COLO829 (cell line): ENCODE results near the gene WDR93.

Experiments
- DNase-seq: peaks from one replicate; pipeline ENCODE4 v3.0.0; 2012; ENCODE audit warnings: low spot score

Gene WDR93

DNA sequence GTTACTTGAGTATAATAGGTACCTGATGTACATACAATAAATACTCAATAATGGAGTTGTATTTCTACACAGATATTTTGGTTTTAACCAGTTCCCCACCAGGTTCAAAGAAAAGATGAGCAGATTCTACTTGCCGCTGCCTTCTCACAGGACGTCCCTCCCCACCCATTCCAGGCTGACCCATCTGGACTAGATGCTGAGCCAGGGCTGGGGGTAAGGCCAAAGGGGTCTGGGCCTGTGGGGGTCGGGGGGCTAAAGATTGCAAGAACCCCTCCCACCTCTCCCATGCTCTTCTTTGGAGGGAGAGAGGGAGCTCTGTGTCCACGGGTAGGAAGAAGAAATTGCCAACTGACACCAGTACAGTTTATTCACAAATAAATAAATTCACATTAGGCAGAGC is 58.9 kb downstream of the WDR93 start:
- DNase-seq = no peak

DNA sequence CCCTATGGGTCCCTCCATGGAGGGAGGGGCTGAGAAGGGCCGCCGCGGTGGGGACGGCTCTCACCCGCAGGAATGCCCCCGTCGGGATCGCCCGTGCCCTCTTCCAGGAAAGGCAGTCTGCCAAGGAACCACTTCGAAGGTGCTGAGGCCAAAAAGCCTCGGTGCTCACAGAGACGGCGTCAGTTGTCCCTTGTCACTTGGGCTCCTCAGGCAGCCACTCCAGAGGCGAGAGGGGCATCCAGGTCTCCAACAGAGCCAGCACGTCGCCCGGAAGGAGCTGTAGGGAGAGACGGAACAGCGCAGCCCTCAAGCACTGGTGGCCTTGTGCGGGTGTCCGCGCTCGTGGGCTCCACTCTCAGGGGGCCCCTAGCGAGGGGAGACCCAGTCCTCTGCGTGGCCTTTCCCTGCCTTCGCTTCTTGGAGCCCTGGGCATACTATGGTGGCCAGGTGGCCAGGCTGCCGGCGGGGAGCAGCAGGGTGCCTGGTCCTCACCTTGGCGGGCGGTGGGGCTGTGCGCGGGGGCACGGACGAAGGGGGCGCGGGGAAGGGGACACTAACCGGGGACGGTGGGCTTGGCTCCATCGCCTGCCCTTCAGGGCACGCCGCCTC is 59.4 kb downstream of the WDR93 start:
- DNase-seq = no peak

DNA sequence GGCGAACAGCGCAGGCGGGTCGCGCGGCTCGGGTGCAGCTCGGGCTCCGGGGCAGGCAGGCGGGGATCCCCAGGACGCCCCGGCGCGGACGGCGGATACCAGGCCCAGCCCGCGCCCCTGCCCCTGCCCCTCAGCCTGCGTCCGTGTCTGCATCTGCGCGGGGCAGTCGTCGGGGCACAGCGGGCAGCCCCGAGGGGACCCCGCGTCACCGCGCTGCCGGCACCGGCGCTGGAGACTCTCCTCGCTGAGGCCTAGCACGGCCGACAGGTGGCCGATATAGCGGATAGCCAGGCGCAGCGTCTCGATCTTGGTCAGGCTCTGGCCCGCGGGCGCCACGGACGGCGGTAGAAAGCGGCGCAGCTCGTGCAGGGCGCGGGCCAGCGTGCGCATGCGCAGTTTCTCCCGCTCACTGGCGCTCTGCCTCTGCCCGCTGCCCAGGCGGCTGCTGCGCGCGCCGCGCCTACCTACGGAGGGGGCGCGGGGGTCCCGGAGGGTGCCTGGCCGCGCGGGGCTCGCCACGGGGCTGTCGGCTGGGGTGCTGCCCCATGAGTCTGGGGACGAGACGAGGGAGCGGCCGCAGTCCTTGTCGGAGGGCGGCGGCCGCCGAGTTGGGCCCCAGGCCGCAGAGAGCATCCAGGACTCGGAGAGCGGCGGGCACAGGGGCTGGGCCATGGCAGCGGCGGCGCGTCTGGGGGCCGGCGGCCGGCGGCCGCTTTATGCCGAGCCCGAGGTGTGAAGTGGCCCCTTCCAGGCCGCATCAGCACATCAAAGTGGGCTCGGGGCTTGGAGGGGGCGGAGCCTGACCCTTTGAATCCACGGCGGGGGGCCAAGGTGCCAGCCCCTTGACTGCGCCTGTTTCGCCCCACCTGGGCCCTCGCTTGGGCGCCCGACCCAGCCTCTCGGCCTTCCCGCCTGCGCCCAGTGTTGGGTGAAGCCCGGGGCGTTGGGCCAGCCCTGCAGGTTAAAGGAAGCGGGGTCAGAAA is 60.2 kb downstream of the WDR93 start, which contains the start of gene MESP1:
MESP1 (minus strand) TSS at position 690 of the 983 bp plus-strand sequence; CDS start at position 672, 18 bp downstream.
- peak; percentile 97 for DNase-seq

DNA sequence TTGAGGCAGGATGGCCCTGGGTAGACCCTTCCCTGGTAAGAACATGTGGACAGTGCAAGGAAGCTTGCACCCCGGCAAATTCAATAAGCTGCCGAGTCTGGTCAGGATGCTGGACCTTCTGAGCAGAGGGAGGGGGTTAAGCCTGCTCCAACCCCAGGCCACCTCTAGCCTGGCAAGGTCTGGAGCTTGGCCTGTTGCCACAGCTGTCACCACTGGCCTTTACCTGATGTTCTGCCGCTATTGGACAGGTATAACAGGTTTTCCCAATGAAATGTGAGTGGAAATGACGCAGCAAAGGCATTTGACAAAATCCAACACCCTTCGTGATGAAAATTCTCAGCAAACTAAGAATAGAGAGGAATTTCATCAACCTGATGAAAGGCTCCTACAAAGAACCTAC is 61.1 kb downstream of the WDR93 start:
- DNase-seq = no peak

DNA sequence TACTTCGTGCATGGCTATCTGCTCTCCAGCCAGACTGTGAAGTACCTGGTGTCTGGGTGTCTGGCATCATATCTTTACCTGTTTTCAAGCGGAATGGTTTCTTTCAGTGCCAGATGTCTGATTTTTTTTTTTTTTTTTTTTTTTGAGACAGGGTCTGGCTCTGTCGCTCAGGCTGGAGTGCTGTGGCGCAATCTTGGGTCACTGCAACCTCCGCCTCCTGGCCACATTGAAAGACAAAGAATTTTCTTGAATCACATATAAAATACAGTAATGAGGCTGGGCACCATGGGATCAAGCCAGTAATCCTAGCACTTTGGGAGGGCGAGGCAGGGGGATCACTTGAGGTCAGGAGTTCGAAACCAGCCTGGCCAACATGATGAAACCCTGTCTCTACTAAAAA is 63.2 kb downstream of the WDR93 start:
- no peak for DNase-seq

DNA sequence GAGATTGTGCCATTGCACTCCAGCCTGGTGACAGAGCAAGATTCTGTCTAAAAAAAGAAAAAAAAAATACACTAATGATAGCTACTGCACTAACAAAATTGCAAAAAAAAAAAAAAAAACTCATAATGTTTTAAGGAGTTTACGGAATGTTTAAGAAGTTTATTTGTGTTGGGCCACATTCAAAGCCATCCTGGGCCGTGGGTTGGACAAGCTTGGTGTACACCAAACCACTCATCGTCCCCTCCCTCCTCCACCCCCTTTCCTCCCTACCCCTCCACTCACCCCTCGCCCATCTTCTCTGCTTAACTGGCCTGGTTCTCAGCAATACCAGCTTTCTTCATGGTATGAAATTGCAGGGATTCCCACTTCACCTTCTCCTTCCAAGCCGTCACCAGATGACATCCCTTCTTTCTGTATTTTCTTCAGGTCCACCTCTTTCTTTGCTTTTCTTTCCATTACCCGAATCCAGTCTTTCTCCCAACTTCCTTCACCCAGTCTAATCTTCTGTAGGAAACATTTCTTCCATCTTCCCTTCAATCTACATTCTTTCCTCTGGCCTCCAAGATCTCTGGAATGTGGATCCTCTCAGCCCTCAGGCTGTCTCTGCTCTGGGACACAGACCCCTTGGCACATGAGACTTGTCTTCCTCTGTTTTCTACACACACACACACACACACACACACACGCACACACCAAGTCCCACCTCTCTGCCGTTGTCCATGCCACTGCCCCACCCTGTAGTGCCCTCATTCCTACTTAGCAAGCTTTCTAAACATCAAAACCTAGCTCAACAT is 63.9 kb downstream of the WDR93 start:
- no peak for DNase-seq

DNA sequence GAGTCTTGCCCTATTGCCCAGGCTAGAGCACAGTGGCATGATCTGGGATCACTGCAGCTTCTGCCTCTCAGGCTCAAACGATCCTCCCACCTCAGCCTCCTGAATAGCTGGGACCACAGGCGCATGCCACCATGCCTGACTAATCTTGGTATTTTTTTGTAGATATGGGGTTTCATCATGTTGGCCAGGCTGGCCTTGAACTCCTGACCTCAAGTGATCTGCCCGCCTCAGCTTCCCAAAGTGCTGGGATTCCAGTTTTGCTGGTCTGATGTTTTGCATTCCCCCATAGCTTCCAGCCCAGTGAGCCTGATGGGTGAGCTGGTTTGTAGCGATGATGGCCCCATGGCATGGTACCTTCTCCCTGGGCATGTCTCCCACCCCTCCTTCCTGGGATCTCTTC is 65.1 kb downstream of the WDR93 start:
- no peak for DNase-seq

DNA sequence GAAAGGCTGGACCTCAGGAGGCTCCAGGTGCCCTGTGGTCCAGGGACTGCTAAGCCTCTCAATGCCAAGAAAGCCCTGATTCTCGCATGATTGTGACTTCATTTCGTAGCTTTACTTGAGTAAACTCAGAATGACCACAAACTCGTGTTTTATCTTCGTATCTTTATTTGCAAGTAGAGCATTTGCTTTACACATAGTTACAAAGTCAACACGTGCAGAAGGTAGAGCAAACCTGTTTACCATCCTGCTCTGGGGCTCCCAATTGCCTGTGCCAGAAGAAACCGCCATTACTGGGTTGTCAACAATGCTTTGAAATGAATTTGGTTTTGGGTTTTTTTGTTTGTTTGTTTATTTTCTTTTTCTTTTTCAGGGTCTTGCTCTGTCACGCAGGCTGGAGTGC is 66.3 kb downstream of the WDR93 start:
- DNase-seq = no peak

DNA sequence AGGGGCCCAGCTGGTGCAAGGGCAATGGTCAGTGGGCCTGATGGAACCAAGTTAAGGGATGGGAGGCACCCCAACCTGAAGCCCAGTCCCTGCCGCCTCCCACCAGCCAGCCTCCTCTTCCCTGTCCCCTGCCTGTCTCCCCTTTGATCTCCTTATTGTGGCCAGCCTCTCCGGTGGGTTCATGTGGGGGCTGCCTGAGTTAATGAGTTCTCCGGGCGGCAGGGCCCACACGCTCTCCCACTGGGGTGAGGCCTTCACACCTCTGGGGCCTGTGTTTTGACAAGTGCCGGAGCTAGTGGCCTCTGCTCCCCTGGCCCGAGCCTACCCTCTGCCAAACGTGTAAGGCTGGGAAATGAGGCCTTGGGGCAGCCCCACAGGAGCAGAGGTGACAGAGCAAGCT is 67.7 kb downstream of the WDR93 start:
- DNase-seq = no peak

DNA sequence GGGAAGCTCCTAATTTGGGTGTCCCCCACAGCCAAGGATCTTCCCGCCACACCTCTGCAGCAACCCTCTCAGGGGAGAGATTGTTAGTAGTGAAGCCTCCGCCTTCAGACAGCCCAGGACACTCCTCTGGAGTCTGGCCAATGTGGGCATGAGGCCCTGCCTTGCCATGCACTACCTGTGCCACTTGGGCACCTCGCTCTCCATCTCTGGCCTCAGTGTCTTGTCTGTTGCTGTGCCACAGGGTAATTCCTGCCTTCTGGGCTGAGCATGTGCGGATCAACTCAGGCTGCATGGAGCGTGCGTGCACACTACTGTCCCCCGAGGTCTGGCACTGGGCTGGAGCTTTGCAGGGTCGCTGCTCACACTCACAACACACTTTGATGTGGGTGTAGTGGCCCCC is 68.4 kb downstream of the WDR93 start:
- DNase-seq = no peak

DNA sequence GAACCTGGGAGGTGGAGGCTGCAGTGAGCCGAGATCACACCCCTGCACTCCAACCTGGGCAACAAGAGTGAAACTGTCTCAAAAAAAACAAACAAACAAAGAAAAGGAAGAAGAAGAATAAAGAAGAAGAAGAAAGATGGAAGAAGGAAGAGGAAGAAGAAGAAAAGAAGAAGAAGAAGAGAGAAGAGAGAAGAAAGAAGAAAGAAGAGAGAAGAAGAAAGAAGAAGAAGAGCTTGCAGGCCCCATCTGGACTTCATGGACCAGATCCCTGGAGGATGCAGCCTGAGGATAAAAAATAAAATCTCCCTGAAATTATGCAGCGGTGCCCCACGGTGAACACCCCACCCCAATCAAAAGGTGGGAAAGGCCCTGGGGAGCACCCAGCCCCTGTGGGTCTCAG is 69.2 kb downstream of the WDR93 start:
- no peak for DNase-seq

DNA sequence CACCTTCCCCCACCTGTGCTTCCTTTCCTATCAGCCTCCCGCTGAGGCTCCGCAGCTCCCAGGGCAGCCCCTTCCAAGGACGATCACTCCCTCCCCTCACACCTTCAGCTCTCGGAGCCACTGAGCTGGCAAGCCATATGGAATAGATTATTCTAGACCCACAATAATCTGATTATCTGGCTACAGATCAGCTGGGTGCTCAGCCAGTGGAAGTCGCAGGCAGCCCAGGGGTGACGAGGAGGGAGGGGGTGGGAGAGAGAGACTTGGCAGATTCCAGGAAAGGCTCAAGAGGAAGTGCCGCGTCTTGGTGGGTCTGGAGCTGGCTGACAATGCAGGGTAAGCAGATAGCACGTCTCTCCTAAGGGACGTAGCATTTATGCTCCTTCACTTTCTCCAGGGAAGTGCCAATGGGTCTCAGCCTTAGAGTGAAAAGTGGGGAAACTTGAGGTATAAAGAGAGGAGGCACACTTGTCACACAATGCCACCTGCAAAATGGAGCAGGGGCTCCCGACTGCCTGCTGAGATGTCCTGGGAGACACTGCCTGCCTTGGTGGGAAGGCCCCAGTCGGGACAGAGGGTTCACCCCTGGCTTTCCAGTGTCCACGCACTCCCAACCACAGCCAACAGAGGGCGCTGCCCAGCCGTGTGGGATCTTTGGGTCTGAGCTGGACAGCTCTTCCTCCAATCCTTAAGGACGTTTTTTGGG is 69.8 kb downstream of the WDR93 start:
- peak; percentile 81 for DNase-seq

DNA sequence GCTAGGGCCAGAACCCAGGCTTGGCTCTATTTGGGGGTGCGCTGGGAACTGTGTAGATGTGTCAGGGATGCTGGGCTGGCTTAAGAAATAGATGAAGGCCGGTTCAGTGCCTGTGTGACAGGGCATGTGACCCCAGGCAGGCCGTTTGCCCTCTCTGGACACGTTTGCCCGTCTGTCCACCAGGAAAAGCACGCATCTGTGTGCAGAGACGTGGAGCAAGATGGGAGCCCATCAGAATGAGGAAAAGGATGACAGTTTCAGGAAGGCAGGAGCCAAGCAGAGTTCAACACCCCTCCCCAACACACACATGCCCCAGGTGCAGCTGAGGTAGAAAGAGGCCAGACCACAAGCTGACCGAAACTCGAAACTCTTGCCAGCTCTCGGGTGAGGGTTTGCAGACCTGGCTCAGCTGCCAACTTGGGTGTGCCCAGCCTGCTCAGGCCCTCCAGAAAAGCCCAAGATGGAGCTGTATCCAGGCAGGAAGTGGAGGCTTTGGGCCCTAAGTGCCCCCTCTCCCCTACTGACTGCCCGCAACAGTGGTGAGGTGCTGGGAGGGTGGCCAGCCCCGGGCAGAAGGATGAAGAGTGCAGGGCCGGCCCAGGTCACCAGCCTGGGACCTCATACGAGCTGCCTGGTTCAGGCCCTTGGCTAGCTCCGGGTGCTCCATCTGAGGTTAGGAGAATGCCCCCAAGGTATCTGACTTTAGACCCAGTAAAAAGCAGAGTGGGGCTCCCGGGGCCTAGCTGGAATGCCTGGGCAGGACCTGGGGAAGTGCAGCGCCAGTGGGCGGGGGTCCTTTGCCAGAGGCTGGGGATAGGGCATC is 70.6 kb downstream of the WDR93 start:
- DNase-seq = no peak

DNA sequence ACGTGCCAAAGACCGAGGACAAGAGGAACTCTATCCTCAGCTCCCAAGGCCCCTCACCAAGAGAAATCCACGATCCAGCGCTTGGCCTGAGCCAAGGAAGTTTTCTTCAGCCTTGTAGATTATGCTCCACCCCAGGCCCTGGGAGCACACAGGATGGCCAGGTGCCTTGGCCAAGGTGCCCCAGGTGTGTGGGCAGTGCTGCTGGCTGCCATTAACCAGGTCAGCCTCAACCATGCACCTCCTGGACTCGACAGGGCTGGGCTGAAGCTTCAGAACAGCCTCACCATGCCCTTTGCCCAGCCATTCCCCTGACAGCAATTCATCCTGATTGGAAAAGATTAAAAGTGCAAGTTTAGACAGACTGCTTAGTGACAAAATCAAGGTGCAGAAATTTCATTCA is 71.3 kb downstream of the WDR93 start:
- DNase-seq = no peak

DNA sequence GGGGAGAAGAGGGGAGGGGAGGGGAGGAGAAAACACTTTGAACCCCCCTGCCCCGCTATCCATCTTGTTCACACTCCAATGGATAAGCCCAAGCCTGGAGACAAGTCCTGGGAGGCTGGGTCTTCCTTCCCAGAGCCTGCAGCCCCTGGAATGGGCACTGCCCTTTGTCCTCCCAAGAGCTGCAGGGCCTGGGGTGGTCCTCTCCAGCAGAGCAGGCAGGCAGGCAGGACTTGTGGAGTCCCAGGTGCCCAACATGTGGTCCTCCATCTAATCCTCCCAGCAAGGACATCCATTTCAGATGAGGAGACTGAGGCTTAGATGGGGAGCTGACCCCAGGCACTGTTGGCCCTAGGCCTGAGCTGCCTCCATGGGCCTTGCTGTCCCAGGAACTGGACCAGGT is 75.1 kb downstream of the WDR93 start:
- no peak for DNase-seq

DNA sequence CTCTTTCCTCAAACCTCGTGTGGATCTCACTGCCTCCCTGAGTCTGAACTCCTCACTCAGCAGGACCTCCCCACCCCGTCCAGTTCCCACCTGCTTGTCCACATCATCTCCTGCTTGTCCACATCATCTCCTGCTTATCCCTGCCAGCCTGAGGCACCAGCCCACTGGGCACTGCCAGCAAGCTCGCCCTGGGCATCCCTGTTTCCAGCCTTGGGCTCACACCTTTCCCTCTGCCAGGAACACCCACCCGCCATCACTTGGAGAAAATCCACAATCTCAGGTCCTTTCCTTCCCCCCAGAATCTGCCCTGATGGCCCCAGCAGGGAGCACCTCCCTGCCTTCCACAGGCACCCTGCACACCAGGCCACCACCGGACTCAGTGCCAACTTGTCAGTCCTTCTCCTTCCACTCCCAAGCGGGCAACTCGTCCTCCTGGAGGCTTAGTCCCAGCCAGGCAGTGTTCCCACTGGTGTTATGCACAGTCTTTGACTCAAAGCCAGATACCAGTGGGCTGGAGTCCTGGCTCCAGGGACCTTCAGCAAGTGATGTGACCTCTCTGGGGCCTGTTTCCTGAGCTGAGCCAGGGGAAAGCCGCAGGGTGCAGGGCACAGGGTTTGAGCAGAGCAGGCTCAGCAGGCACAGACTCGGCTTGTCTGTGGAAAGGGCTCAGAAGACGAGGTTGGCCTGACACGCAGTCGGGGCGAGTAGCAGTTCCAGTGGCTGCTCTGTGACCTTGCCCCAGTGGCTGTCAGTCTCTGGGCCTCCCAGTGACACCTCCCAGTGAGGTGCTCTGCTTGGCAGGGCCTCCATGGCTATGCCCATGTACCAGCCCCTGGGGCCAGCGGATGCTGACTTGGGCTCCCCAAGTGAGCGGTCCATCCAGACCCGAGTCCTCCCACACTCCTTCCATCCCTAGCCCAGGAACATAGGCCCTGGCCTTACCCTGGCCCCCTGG is 76.0 kb downstream of the WDR93 start:
- no peak for DNase-seq

DNA sequence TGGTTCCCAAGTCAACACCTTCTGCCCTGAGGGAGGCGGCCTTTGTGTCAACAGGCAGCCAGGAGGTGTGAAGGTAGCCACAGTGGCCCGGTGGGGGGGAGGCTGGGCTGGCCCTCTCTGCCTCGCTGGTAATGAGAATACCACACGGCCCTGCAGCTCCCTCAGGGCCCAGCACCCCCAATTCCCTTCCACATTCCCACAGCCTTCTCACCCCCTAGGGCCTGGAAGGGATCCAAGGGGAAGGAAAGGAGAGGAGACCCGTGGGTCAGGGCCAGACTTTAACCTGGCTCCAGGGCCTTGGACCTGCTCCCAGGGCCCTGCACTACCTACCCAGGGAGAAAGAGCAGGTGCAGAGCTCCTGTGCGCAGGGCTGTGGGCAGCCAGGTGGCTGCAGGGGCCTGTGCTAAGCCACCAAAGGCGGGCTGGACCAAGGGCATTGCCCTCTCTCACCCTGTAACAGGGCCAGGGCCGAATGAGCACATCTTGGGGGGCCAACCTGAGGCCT is 76.9 kb downstream of the WDR93 start:
- DNase-seq = no peak

DNA sequence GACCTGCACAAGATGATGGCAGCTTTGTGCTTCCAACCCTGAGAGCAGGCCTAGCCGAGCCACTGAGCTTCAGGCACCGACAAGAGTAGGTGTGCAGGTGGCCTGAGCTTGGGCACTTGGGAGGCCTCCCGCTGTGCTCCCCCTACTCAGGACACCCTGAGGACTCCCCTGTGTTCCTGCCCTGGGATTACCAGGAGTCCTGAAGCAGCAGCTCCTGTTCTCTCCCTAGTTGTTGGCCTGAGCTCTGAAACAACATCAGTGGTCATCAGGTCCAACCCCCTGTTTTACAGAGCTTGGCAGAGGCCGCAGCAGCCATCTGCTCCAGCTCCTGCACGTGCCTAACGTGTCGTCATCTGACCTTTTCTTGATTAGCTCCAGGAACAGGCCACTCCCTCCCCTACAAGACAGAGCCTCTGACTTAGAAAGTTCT is 77.5 kb downstream of the WDR93 start:
- no peak for DNase-seq

DNA sequence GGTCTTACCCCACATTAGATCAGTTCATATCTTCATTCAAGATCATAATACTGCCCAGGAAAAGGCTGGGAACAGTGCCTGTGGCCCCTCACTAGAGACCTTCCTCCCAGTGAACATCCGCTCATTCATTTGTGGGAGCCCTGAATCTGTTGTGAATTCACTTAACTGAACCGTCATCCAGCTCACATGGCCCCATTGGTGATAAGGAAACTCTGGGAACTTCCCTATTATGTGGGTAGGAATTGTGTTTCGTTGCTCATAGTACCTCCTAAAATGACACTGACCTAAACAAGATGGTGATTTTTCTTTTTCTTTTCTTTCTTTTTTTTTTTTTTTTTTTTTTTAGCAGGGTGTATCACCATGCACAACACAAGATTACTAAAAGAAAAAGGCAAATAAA is 78.8 kb downstream of the WDR93 start:
- DNase-seq = no peak

DNA sequence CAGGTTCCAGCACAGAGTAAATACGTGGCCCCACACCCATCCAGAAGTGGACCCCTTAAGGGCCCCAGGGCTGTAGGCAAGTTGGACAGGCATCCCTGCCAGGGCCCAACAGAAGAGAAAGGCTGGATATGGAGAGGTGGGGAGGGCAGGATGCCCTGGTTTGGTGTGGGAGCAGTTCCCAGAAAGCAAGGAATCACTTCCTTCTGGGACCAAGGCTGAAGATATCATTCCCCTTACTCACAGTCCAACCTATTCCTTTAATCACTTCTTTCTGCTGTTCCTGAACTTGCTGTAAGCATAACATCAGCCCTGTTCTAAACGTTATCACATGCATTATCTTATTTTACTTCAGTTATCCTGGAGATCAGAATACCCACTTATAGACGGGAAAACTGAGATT is 79.4 kb downstream of the WDR93 start:
- no peak for DNase-seq
